Colon (tissue), 2 donors: Measurements from ENCODE around the gene IPO7.
"Not testable (repeated sequence)": the region's sequence is repeated elsewhere in the genome, so short reads cannot be mapped to it uniquely, and the experiment has no call there.

Source experiments
- FAIRE-seq: peaks from 2 replicates; lab custom pipeline; 2012; peaks lifted over from hg19 to GRCh38; lab: Jason Lieb, UNC
- donor health status: control.
- donor health status: control.

IPO7 gene

DNA sequence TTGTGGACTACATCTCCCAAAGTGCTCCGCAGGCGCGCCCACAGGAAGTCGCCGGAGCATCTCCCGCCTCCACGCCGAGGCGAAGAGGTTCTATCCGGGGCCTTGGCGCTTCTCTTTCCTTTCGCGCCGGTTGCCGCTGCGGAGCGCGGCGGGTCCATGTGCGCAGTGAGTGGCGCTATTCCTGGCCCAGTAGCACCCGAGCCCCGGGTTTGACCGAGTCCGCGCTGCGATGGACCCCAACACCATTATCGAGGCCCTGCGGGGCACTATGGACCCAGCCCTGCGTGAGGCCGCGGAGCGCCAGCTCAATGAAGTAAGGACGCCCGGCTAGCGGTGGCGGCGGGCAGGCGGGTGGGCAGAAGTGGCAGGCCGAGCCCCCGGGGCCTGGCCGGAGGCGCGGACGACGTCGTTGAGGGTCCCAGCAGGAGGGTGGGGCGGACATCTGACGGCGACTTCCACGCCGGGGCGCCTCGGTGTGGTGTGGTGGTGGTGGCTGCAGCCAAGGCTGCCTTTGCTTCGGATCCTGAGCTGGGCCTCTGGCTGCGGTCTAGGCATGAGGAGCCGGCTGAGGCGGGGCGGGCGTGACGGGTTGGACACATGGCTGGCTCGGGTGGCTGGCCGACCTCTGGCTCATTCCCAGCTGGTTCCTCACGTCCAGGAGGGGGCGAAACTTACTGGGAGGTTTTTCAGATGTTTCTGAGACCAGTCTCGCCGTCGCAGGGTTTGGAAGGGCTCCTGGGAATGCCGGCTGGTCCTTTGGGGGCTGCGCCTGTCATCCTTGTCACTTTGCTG lies at the start of gene IPO7:
Gene IPO7, plus strand, starts transcription at position 118 of the 792 bp plus-strand sequence. Its CDS starts 112 bp downstream, at position 230.
- no peak for FAIRE-seq

DNA sequence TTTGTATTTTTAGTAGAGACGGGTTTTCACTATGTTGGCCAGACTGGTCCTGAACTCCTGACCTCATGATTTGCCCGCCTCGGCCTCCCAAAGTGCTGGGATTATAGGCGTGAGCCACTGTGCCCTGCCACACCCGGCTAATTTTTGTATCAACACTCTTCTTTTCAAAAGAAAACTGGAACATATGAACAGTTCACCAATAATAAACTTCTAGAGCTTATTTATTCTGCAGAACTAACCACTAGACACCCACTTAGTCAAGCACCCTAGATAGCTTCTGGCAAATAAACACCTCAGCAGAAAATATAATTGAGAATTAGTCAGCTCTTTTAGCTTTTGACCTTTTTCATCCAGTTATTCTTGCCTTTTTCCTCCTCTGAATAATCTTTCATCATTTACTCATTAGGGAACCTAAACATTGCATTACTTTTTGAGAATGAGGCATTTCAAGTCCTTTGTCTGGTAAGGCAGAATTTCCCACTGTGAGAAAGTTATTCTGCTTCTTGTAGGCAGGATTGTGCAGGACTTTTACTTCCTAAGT lies 42.7 kb upstream of the IPO7 start:
- FAIRE-seq: no peak

DNA sequence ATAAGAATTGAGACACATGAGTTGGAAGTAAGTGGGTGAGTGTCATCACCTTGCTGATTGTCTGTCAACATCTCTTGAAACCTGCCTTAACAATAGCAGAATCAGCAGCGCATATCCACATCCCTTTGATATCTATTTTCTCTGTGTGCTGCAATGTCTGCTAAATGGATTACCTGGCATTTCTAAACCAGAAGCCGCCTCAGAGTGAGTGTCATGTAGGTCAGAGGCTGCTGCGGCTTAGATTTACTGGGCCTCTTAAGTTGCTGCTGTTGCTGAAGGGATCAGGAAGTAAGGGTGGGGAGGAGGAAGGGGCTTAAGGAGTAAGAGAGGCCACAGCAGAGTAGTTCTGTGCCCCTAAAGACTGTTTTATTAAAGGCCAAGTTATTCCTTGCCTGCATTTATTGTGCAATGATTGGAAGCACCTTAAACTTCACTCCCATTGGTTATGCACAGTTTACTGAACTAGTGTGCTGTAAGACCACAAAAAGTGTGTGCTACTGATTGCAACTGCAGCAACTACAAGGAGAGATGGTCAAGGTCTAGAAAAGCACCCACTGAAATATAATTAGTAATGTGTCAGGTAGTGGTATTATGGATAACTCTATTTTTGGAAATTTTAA lies 40.3 kb upstream of the IPO7 start:
- FAIRE-seq: no peak

DNA sequence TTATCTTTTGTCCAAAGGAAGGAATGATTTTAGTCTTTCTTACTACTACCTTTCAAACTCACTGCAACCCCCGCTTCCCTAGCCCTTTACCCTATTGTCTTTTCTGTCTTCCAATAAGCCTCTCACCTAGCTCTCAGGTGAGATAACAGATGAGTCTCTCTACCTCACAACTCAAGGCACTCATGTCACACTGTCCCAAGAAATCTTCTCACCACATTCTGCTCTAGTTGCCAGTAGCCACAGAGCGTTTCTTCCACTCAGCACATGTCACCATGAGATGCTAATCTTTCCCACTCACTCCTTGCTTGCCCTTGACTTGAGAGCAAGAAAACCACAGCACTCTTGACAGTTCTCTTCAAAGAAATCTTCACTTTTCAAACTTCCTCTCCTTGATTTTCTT lies 37.4 kb upstream of the IPO7 start:
- FAIRE-seq: no peak

- FAIRE-seq: not testable (repeated sequence)
These were observed 36.7 kb upstream of the IPO7 start for GRCh38 chr11:9347779-9348178.

- FAIRE-seq: no peak
These were observed 33.1 kb upstream of the IPO7 start for GRCh38 chr11:9351321-9351881.

DNA sequence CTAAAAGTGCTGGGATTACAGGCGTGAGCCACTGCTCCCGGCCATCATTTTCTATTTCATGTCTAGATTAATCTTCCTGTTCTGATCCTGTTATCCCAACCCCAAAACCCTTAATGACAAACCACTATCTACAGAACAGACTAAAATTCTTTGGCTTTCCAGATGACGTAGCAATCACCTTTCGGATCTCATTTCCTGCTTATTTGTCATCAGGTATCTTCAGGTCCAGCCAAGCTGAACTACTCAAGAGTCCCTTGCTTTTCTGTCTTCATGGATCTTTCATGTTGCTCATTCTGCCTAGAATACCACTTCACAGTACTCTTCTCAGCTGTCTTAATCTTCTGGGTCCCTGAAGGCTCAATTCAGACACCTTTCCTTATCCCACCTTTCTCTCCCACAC lies 27.4 kb upstream of the IPO7 start:
- no peak for FAIRE-seq

- FAIRE-seq: not testable (repeated sequence)
These were observed 23.4 kb upstream of the IPO7 start for GRCh38 chr11:9360862-9361622.

DNA sequence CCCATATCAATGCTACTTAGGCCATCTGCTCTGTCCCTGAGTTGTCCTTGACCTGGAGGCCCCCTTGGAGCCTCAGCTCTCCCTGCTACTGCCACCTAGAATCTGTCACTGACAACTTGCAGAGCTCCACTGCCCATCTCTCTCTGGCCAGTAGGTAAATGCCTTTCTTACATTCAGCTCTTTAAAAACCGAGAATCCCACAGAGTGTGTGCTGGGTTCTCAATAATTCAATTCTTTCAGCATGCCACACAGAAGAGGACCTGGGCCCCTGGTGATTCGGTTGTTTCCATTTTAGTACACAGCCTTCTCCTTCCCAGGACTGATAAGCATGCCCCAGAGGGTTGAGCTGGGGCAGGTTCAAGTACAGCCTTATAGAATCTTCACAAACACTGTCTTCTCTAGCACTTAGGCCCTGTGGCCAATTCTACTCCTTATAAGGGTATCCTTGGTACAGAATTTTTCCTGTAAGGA lies 22.0 kb upstream of the IPO7 start:
- no peak for FAIRE-seq

- no peak for FAIRE-seq
These were observed 20.2 kb upstream of the IPO7 start for GRCh38 chr11:9363954-9364912.

- no peak for FAIRE-seq
These were observed 16.9 kb upstream of the IPO7 start for GRCh38 chr11:9367551-9367950.

DNA sequence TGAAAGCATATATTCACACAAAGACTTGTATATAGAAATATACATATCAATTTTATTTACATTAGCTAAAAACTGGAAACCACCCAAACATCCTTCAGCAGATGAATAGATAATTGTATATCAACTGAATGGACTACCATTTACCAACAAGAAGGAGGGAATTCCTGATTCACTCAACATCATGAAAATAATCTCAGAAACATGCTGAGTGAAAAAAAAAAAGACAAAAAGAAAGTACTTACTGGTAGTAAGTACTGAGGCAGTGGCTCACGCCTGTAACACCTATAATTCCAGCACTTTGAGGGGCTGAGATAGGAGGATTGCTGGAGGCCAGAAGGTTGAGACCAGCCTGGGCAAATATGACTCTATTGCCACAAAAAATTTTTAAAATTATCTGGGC lies 7.4 kb upstream of the IPO7 start:
- FAIRE-seq: no peak

DNA sequence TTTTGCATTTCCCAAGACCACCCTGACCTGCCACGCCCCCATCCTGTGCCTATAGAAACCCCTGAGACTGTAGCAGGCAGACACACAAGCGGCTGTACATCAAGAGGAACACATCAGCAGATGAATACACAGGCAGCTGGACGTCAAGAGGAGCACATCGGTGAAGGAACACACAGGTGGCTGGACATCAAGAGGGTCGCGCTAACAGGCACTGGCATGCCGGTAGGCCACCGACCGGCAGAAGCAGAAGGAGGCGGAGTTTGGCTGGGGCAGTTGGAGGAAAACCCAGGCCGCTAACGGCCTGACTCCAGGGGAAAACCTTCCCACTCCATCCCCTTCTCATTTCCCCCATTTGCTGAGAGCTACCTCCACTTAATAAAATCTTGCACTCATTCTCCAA lies 5.4 kb upstream of the IPO7 start:
- no peak for FAIRE-seq

DNA sequence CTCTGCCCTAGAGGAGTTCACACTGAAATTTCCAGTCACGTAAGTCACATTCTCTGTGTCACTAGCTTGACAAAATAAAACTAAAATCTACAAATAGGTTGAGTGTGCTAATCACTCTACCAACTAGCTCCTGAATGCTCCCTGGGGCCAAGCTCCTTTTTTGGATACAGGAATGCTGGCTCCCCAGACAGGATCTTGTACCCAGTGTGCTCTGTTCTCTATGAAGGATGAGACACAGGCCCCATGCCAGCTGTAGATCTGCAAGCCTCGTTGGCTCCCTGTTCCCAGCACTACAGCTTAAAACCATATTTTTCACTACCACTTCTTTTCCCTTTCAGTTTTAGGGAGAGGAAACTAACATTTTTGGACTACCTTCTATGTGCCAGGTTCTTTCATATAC lies 3.7 kb upstream of the IPO7 start:
- FAIRE-seq: no peak

DNA sequence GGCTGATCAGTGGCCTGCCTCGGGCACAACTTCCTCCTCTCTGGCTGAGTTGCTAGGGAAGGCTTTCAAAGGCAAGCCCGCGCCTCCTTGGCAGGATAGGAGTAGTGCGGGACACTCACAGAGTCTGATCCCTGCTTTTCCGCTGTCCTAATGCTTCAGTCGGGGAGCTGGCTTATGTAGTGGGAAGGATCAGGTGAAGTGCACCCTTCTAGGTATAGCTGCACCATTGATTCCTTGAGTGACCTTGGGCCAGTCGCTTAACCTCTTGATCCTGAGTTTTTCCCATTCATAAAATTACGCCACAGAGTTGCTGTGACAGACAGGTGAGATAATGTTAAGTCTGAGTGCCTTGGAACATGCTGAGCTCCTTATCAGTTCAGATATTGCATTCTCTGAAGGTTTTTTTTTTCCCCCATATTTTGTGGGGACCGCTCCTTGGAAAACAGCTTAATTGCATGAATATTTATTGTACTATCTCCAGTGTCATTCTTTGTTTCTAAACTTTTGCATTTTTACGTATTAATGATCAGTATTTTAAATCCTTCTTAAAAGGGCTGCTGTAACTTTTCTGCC lies 961 bp downstream of the IPO7 start:
- no peak for FAIRE-seq

- no peak for FAIRE-seq
These were observed 1.6 kb downstream of the IPO7 start for GRCh38 chr11:9386086-9386485.

DNA sequence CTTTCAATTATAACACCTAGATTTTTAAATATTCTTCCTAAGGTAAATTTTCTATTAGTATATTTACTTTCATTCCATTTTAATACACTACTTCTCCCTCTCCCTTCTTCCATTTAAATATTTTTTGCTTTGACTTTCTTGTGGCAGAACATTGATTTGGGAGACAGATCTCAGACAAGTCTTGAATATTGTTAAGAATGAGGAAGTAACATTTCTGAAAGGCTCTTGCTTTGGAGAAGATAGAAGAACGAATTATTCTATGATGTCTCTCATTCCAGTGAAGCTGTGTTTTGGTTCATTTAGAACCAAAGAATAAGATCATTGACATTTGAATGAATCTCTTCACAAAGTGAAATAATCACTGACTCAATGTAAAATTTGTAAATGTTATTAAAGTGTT lies 2.4 kb downstream of the IPO7 start:
- FAIRE-seq: no peak

DNA sequence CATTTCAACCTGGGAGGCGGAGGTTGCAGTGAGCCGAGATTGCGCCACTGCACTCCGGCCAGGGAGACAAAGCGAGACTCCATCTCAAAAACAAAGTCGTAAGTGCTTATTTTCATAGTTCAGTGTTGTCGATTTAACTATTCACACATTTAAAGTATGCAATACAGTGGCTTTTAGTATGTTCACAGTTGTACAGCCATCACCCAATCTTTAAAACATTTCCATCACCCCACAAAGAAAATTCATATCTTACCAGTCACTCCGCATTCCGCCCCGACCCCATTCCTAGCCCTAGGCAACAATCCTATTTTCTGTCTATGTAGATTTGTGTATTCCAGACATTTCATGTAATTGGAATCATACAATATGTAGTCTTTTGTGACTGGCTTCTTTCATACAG lies 11.9 kb downstream of the IPO7 start:
- no peak for FAIRE-seq

DNA sequence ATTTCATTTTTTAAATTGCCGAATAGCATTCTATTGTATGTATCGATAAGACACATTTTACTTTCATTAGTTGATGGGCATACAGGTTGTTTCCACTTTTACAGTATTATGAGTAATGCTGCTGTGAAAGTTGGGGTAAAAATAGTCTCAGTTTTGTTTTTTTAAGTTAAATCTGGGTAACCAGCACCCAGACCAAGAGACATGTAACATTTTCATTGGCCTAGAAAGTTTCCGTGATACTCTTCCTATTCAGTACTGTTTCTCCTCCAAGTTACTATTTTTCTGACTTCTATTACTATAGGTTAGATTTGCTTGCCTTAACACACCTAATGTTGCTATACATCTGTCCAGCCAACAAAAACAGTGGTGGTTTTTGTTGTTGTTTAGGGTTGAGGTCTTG lies 12.3 kb downstream of the IPO7 start:
- FAIRE-seq: no peak

GRCh38 chr11:9397746-9398680 lies 13.6 kb downstream of the IPO7 start:
- no peak for FAIRE-seq
